ENCODE data around the gene FOXP1. TPM values are rescaled to one million over a fixed set of nuclear protein-coding genes. Genes with fewer than 3 reads are reported as not detected.

FOXP1 gene
- total RNA-seq, 4 donors from 2014 or later: 54.2 to 152 (median 129) TPM

GRCh38 chr3:71376503-71376902 lies 207.0 kb downstream of the FOXP1 start:
- TF ChIP-seq CTCF (IDR thresholded peaks at IDR 0.05) (no peak), POLR2A (IDR thresholded peaks at IDR 0.05) (no peak)
- DNase-seq: no peak
- no peaks in the 10 kb centered on the region for H3K4me1 ChIP-seq

GRCh38 chr3:71374582-71374981 lies 208.9 kb downstream of the FOXP1 start:
- Histone ChIP-seq H3K27ac (no peak overlapping the region), H3K9me3 (no peaks in the 10 kb centered on the region), H3K27me3 (no peaks in the 10 kb centered on the region), H3K4me3 (no peak overlapping the region), H3K36me3 (no peaks in the 10 kb centered on the region), H3K4me1 (peaks cover 0 to 5% of the 10 kb centered on the region in 2 donors)
- no peak for TF ChIP-seq POLR2A (IDR thresholded peaks at IDR 0.05)
- no peak for TF ChIP-seq CTCF (IDR thresholded peaks at IDR 0.05)
- no peak for DNase-seq
- intact Hi-C loops (cut with DNase I; ENCODE audit: low total_unique reads): no loop called here

More at GRCh38 chr3:71376503-71376902, 207.0 kb downstream of the FOXP1 start:
- no peak overlapping the region for H3K27ac ChIP-seq
- H3K27me3 ChIP-seq: no peaks in the 10 kb centered on the region
- no peak overlapping the region for H3K4me3 ChIP-seq
- intact Hi-C loops (cut with DNase I; ENCODE audit: low total_unique reads): no loop called here
- no peaks in the 10 kb centered on the region for H3K36me3 ChIP-seq
- no peaks in the 10 kb centered on the region for H3K9me3 ChIP-seq

- DNase-seq: no peak
- intact Hi-C loops (cut with DNase I; ENCODE audit: low total_unique reads): no loop called here
- Histone ChIP-seq H3K27me3 (no peaks in the 10 kb centered on the region), H3K27ac (no peak overlapping the region), H3K36me3 (no peaks in the 10 kb centered on the region), H3K9me3 (no peaks in the 10 kb centered on the region), H3K4me1 (peaks cover 0 to 5% of the 10 kb centered on the region in 2 donors), H3K4me3 (no peak overlapping the region)
- TF ChIP-seq CTCF (IDR thresholded peaks at IDR 0.05) (no peak), POLR2A (IDR thresholded peaks at IDR 0.05) (no peak)
Measured at GRCh38 chr3:71372911-71373637, 210.5 kb downstream of the FOXP1 start.

- H3K27me3 ChIP-seq: no peaks in the 10 kb centered on the region
- DNase-seq: no peak
- no peak for TF ChIP-seq CTCF (IDR thresholded peaks at IDR 0.05)
- TF ChIP-seq POLR2A (IDR thresholded peaks at IDR 0.05): no peak
- H3K4me3 ChIP-seq: no peak overlapping the region
- H3K9me3 ChIP-seq: no peaks in the 10 kb centered on the region
- H3K4me1 ChIP-seq: peaks cover 0 to 5% of the 10 kb centered on the region in 2 donors
- intact Hi-C loops (cut with DNase I; ENCODE audit: low total_unique reads): no loop called here
- no peak overlapping the region for H3K27ac ChIP-seq
- no peaks in the 10 kb centered on the region for H3K36me3 ChIP-seq
Measured at GRCh38 chr3:71372241-71372768, 211.2 kb downstream of the FOXP1 start.

- no peak for TF ChIP-seq POLR2A (IDR thresholded peaks at IDR 0.05)
- TF ChIP-seq CTCF (IDR thresholded peaks at IDR 0.05): no peak
- Histone ChIP-seq H3K9me3 (no peaks in the 10 kb centered on the region), H3K4me3 (no peak overlapping the region), H3K27ac (no peak overlapping the region), H3K27me3 (no peaks in the 10 kb centered on the region), H3K4me1 (peaks cover 0 to 5% of the 10 kb centered on the region in 2 donors), H3K36me3 (no peaks in the 10 kb centered on the region)
- intact Hi-C loops (cut with DNase I; ENCODE audit: low total_unique reads): no loop called here
- DNase-seq: no peak
Measured at GRCh38 chr3:71371282-71371681, 212.2 kb downstream of the FOXP1 start.

Measured in uterus (tissue), 4 donors.